Mucosa of stomach (tissue), 1 donor: Measurements from ENCODE around the gene PPA1.

Experiments used
- H3K27me3 ChIP-seq: one replicate; pipeline ENCODE4 v1.7.0; 2013; ENCODE audit warnings: mild to moderate bottlenecking, low read length; ENCODE audit not compliant: control insufficient read depth, insufficient read depth
- H3K36me3 ChIP-seq: one replicate; pipeline ENCODE4 v1.7.0; 2013; ENCODE audit warnings: low read length; ENCODE audit not compliant: control insufficient read depth, insufficient read depth
- H3K4me1 ChIP-seq: one replicate; pipeline ENCODE4 v1.7.0; 2013; ENCODE audit warnings: mild to moderate bottlenecking, low read length; ENCODE audit not compliant: control insufficient read depth, insufficient read depth
- H3K4me3 ChIP-seq: one replicate; pipeline ENCODE4 v1.7.0; 2013; ENCODE audit warnings: low read length
- H3K9ac ChIP-seq: one replicate; pipeline ENCODE4 v1.7.0; 2013; ENCODE audit warnings: mild to moderate bottlenecking, low read length, moderate library complexity
- H3K9me3 ChIP-seq: one replicate; pipeline ENCODE4 v1.7.0; 2013; ENCODE audit warnings: mild to moderate bottlenecking, low read length, moderate library complexity; ENCODE audit not compliant: control insufficient read depth
- donor health status: Pancreatic carcinoma.

Gene PPA1

GRCh38 chr10:70176441-70176840 is 56.8 kb downstream of the PPA1 start:
- no peak overlapping the region for H3K4me3 ChIP-seq
- no peaks in the 10 kb centered on the region for H3K36me3 ChIP-seq
- no peaks in the 10 kb centered on the region for H3K9me3 ChIP-seq

DNA sequence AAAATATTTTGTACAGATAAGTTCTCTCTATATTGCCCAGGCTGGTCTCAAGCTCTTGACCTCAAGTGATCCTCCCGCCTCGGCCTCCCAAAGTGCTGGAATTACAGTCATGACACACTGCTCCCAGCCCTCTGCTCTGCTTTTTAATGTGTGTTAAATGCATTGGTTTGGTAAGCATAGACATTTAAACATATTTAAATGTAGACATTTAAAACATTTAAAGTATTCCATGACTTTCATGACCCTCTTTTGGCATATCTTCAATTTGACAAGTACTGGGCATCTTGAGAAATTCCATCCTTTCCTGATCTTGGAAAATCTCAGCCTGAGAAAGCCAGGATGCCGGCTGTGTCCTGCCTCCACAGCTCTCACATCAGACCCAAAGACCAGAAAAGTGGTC is 57.7 kb downstream of the PPA1 start:
- no peaks in the 10 kb centered on the region for H3K36me3 ChIP-seq
- H3K9me3 ChIP-seq = no peaks in the 10 kb centered on the region
- H3K27me3 ChIP-seq = no peaks in the 10 kb centered on the region
- peaks cover 11% of the 10 kb centered on the region for H3K4me1 ChIP-seq
- no peak overlapping the region for H3K9ac ChIP-seq
- H3K4me3 ChIP-seq = no peak overlapping the region

More at GRCh38 chr10:70176441-70176840, 56.8 kb downstream of the PPA1 start:
- Histone ChIP-seq H3K4me1 (peaks cover 11% of the 10 kb centered on the region), H3K27me3 (no peaks in the 10 kb centered on the region), H3K9ac (no peak overlapping the region)

GRCh38 chr10:70174058-70174741 is 59.0 kb downstream of the PPA1 start:
- H3K9me3 ChIP-seq = no peaks in the 10 kb centered on the region
- H3K4me3 ChIP-seq = no peak overlapping the region
- no peak overlapping the region for H3K9ac ChIP-seq
- peaks cover 11% of the 10 kb centered on the region for H3K4me1 ChIP-seq
- H3K27me3 ChIP-seq = no peaks in the 10 kb centered on the region
- H3K36me3 ChIP-seq = no peaks in the 10 kb centered on the region

- no peaks in the 10 kb centered on the region for H3K36me3 ChIP-seq
- peaks cover 17% of the 10 kb centered on the region for H3K4me1 ChIP-seq
- no peaks in the 10 kb centered on the region for H3K27me3 ChIP-seq
- H3K9me3 ChIP-seq = no peaks in the 10 kb centered on the region
- peak overlapping the region; percentile 75 for H3K4me3 ChIP-seq
- H3K9ac ChIP-seq = peak overlapping the region; percentile 94
Observed at GRCh38 chr10:70169649-70170364, 63.4 kb downstream of the PPA1 start.

DNA sequence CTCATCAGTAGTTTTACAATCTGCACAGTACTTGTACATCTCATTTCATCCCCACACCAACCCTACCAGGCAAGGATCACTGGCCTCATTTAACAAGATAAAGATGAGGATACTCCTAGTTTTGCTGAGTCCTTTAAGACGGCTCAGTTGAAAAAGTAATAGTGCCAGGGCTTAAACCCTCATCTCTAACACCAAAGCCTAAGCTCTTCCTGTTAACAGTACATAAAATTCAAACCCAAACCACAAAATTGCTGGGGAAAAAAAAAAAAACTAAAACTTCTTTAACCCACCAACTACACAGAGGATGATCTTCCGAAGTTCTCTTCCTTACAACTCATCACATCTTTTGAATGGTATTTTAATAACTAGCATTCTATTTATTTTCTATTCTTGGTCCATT is 64.2 kb downstream of the PPA1 start:
- Histone ChIP-seq H3K4me3 (peak overlapping the region; percentile 75), H3K9ac (peak overlapping the region; percentile 94), H3K4me1 (peaks cover 10% of the 10 kb centered on the region), H3K36me3 (no peaks in the 10 kb centered on the region), H3K27me3 (no peaks in the 10 kb centered on the region), H3K9me3 (no peaks in the 10 kb centered on the region)

DNA sequence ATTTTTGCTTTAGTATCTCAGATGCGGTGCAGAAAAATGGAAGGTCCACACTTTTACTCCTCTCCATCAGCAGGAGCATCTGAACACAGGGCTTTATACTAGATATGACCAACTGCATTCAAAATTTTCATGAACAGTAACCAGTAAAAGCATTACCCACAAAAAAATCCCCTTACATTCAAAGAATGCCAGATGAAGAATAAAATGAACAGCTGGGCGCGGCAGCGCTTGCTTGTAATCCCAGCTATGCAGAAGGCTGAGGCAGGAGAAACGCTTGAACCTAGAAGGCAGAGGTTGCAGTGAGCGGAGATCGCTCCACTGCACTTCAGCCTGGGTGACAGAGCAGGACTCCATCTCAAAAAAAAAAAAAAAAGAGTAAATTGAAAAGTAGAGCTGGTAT is 66.0 kb downstream of the PPA1 start:
- H3K9ac ChIP-seq = no peak overlapping the region
- H3K36me3 ChIP-seq = no peaks in the 10 kb centered on the region
- H3K4me1 ChIP-seq = peaks cover 6% of the 10 kb centered on the region
- H3K27me3 ChIP-seq = no peaks in the 10 kb centered on the region
- no peaks in the 10 kb centered on the region for H3K9me3 ChIP-seq
- H3K4me3 ChIP-seq = no peak overlapping the region

DNA sequence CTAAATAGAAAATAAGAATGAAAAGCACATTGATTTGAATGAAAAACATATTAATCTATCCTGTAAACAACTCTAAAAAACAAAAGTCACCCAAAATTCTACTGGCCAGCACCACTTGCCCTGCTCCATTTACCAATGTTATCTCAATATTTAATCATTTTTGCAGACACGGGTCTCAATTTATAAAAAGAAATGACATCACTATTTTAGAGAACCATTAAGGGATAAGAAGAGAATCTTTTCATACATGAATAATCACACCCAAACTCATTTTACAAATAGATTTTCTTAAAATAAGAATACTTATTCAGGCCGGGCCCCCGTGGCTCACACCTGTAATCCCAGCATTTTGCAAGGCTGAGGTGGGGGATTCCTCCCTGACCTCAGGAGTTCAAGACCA is 66.8 kb downstream of the PPA1 start:
- Histone ChIP-seq H3K27me3 (no peaks in the 10 kb centered on the region), H3K4me3 (no peak overlapping the region), H3K9me3 (no peaks in the 10 kb centered on the region), H3K36me3 (no peaks in the 10 kb centered on the region), H3K4me1 (peaks cover 6% of the 10 kb centered on the region), H3K9ac (no peak overlapping the region)

DNA sequence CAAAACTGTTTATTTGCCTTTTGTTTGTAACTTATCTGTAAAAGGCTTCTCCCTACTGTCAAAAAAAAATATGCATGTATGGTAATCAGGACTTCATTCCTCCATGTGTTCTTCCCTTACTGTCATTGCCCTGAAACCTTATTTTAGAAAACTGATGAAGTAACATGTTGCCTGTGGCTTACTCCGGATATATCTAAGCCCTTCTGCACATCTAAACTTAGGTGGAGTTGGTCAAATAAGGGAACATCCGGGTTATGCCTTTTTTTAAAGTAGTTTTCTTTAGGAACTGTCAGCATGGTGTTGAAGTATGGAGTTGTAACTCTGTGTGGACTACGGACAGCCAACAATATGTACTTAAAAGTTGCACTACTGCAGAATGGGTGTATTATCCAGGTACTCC is 69.1 kb downstream of the PPA1 start:
- no peak overlapping the region for H3K9ac ChIP-seq
- peaks cover 6% of the 10 kb centered on the region for H3K4me1 ChIP-seq
- no peaks in the 10 kb centered on the region for H3K9me3 ChIP-seq

GRCh38 chr10:70163448-70163847 is 69.8 kb downstream of the PPA1 start:
- H3K9me3 ChIP-seq = no peaks in the 10 kb centered on the region
- H3K9ac ChIP-seq = no peak overlapping the region
- H3K4me1 ChIP-seq = no peaks in the 10 kb centered on the region

More for the DNA sequence above, 69.1 kb downstream of the PPA1 start:
- H3K36me3 ChIP-seq = peaks cover 4% of the 10 kb centered on the region
- no peaks in the 10 kb centered on the region for H3K27me3 ChIP-seq
- no peak overlapping the region for H3K4me3 ChIP-seq

GRCh38 chr10:70162892-70163201 is 70.4 kb downstream of the PPA1 start:
- no peaks in the 10 kb centered on the region for H3K9me3 ChIP-seq
- H3K9ac ChIP-seq = no peak overlapping the region
- no peaks in the 10 kb centered on the region for H3K4me1 ChIP-seq
- peaks cover 4% of the 10 kb centered on the region for H3K36me3 ChIP-seq
- no peak overlapping the region for H3K4me3 ChIP-seq
- no peaks in the 10 kb centered on the region for H3K27me3 ChIP-seq

More at GRCh38 chr10:70163448-70163847, 69.8 kb downstream of the PPA1 start:
- Histone ChIP-seq H3K27me3 (no peaks in the 10 kb centered on the region), H3K4me3 (no peak overlapping the region), H3K36me3 (peaks cover 4% of the 10 kb centered on the region)

- Histone ChIP-seq H3K4me1 (no peaks in the 10 kb centered on the region), H3K36me3 (peaks cover 4% of the 10 kb centered on the region), H3K9me3 (no peaks in the 10 kb centered on the region), H3K9ac (no peak overlapping the region), H3K27me3 (no peaks in the 10 kb centered on the region), H3K4me3 (no peak overlapping the region)
Observed at GRCh38 chr10:70162151-70162891, 70.9 kb downstream of the PPA1 start.

- Histone ChIP-seq H3K4me1 (no peaks in the 10 kb centered on the region), H3K36me3 (peaks cover 9% of the 10 kb centered on the region)
Observed at GRCh38 chr10:70160798-70161197, 72.4 kb downstream of the PPA1 start.

More at GRCh38 chr10:70160798-70161197, 72.4 kb downstream of the PPA1 start:
- Histone ChIP-seq H3K9me3 (no peaks in the 10 kb centered on the region), H3K9ac (no peak overlapping the region), H3K4me3 (no peak overlapping the region), H3K27me3 (no peaks in the 10 kb centered on the region)
